K562 (cell line): ENCODE data around the gene DCAKD. TPM values are rescaled to one million over a fixed set of nuclear protein-coding genes. Genes with fewer than 3 reads are reported as not detected.

Experiments
- ATAC-seq: fragments of 200-7000 bp; cut with Tn5 transposase; 3 replicates; pipeline ENCODE4 v1.9.1; 2020; ENCODE audit warnings: moderate library complexity
- BruUV-seq: library from RNA; stranded (reverse); fragments of 400-500 nt; replicated peaks from 2 replicates; lab custom pipeline; 2021; lab: Mats Ljungman, UMichigan
- CTCF ChIA-PET: fragments of 300-600 bp; formaldehyde crosslinking; extraction: SDS; loops from one replicate; lab custom pipeline; 2021; ENCODE audit warnings: low intra/inter-chr PET ratio; lab: Yijun Ruan, JAX
- POLR2A ChIA-PET: fragments of 300-600, 350-650 bp; sonication (Branson Sonifier 250); formaldehyde crosslinking; extraction: SDS; loops from one replicate; lab custom pipeline; 2021; ENCODE audit warnings: antibody characterized with exemption, inconsistent platforms; lab: Yijun Ruan, JAX
- DNase-seq, 4 experiments: peaks; one replicate each; pipeline versions ENCODE4 v3.0.0 to v3.0.0-alpha.2; 2011 to 2018; ENCODE audit warnings: low spot score in 3 of 4, mixed read lengths in 3 of 4; ENCODE audit errors: extremely low read depth in 1 of 4
- FAIRE-seq: peaks from 2 replicates; lab custom pipeline; 2011; peaks lifted over from hg19 to GRCh38; lab: Jason Lieb, UNC
- H2AFZ ChIP-seq: 2 replicates; pipeline ENCODE4 v1.6.0; 2011; ENCODE audit warnings: low read depth, low read length, control low read depth, inconsistent platforms
- H3K27ac ChIP-seq: fragments of 200-600 bp; 3 replicates; pipeline ENCODE4 v1.8.0; 2011; ENCODE audit warnings: low read depth, mild to moderate bottlenecking, control low read depth, inconsistent platforms, low read length, moderate library complexity, mixed read lengths; ENCODE audit errors: extremely low read depth
- H3K27me3 ChIP-seq, 2 experiments: fragments of 300-600 bp in 1 of 2; 2 replicates in 1 of 2; 3 replicates in 1 of 2; pipeline versions ENCODE4 v1.6.0 to v1.8.0; 2011; ENCODE audit warnings: inconsistent platforms in 2 of 2, low read length in 2 of 2, mild to moderate bottlenecking in 1 of 2, mixed read lengths in 1 of 2, moderate library complexity in 1 of 2; ENCODE audit not compliant: control insufficient read depth in 2 of 2, insufficient read depth in 2 of 2
- H3K36me3 ChIP-seq: fragments of 300-600 bp; 3 replicates; pipeline ENCODE4 v1.8.0; 2011; ENCODE audit warnings: mild to moderate bottlenecking, low read length, inconsistent platforms; ENCODE audit not compliant: control insufficient read depth, insufficient read depth
- H3K4me1 ChIP-seq, 2 experiments: fragments of 200-600 bp in 1 of 2; replicated peaks in 1 of 2; 2 replicates in 1 of 2; 3 replicates in 1 of 2; pipeline versions ENCODE4 v1.5.1 to v1.8.0; 2011; ENCODE audit warnings: inconsistent platforms in 2 of 2, low read length in 2 of 2, mild to moderate bottlenecking in 1 of 2, mixed read lengths in 1 of 2, moderate library complexity in 1 of 2; ENCODE audit not compliant: control insufficient read depth in 2 of 2, insufficient read depth in 2 of 2
- H3K4me2 ChIP-seq: 2 replicates; pipeline ENCODE4 v1.6.1; 2011; ENCODE audit warnings: low read length, control low read depth, inconsistent platforms, mixed read lengths; ENCODE audit not compliant: insufficient read depth
- H3K4me3 ChIP-seq: fragments of 200-600 bp; sonication (generic), shearing (Covaris generic); 2 replicates; pipeline ENCODE4 v1.5.1; 2016; ENCODE audit warnings: control low read depth, inconsistent platforms
- H3K79me2 ChIP-seq: fragments of 200-600 bp; 3 replicates; pipeline ENCODE4 v1.8.0; 2011; ENCODE audit warnings: low read length, inconsistent platforms; ENCODE audit not compliant: control insufficient read depth, insufficient read depth
- H3K9ac ChIP-seq, 2 experiments: 2 replicates each; pipeline versions ENCODE4 v1.6.0 to v1.6.1; 2011; ENCODE audit warnings: low read depth in 2 of 2, low read length in 2 of 2, control low read depth in 1 of 2, inconsistent platforms in 1 of 2, mild to moderate bottlenecking in 1 of 2, mixed read lengths in 1 of 2; ENCODE audit not compliant: insufficient read depth in 1 of 2
- H3K9me1 ChIP-seq: one replicate; pipeline ENCODE4 v1.6.0; 2011; ENCODE audit warnings: inconsistent platforms, mild to moderate bottlenecking, low read length, moderate library complexity; ENCODE audit not compliant: control insufficient read depth, insufficient read depth
- H3K9me3 ChIP-seq: replicated peaks from 2 replicates; pipeline ENCODE4 v1.5.1; 2011; ENCODE audit warnings: low read depth, low read length, inconsistent platforms; ENCODE audit not compliant: control insufficient read depth, insufficient read depth
- H4K20me1 ChIP-seq: replicated peaks from 2 replicates; pipeline ENCODE4 v1.6.1; 2011; ENCODE audit warnings: low read length, inconsistent platforms, mixed read lengths; ENCODE audit not compliant: control insufficient read depth, insufficient read depth
- NCOR1 ChIP-seq: fragments of 450-650 bp; IDR thresholded peaks from 2 replicates; pipeline ENCODE4 v1.6.1; 2016; ENCODE audit warnings: mild to moderate bottlenecking, moderate library complexity
- ZNF695 ChIP-seq: fragments of 450-650 bp; formaldehyde crosslinking; IDR thresholded peaks from 2 replicates; pipeline ENCODE4 v1.4.0; 2020; ENCODE audit warnings: mild to moderate bottlenecking, moderate library complexity
- ZNF77 ChIP-seq: fragments of 250-450 bp; sonication (Bioruptor Pico); IDR thresholded peaks from 2 replicates; pipeline ENCODE4 v1.5.0; 2020
- WGBS: fragments of 100-300 bp; shearing (Covaris generic); methylation state at CpG from one replicate; pipeline ENCODE4 v1.1.6; 2016; ENCODE audit warnings: low coverage, mixed read lengths; ENCODE audit not compliant: insufficient coverage; ENCODE audit errors: missing lambda C conversion rate; 5-methylcytosine and 5-hydroxymethylcytosine counted together
- in situ Hi-C: fragments of 300-500 bp; cut with MboI; formaldehyde crosslinking; loops from 4 replicates; pipeline ENCODE4 v1.15.0; 2018; ENCODE audit warnings: inconsistent platforms, mixed read lengths
- intact Hi-C: fragments of 100-400 bp; cut with micrococcal nuclease; formaldehyde crosslinking; loops from 2 replicates; pipeline ENCODE4 v1.14.2; 2022
- polyA plus RNA-seq, 8 experiments: library from polyadenylated mRNA; depleted of rRNA in 4 of 8; stranded (reverse) in 5 of 8; unstranded in 3 of 8; fragments of >200 nt; fragmentation: Nextera tagmentation in 2 of 8; fragmentation: Illumina TruSeq in 1 of 8; extraction: Ambion mirVana in 2 of 8; extraction: Trizol in 1 of 8; gene quantifications; 2 replicates each; pipeline versions ENCODE4 v1.2.1 to v1.2.3, GENCODE V29; 2011 to 2014; ENCODE audit warnings: inconsistent platforms in 1 of 8, missing spikeins in 1 of 8
- total RNA-seq, 7 experiments: library from RNA; depleted of rRNA in 6 of 7; stranded (reverse); fragments of >200 nt in 6 of 7; fragmentation: Illumina TruSeq in 2 of 7; extraction: Trizol in 2 of 7; gene quantifications; 2 replicates each; pipeline versions ENCODE4 v1.2.1 to v1.2.3, GENCODE V29; 2011 to 2021; ENCODE audit warnings: low replicate concordance in 1 of 7
- TF ChIP-seq, protein P1 (sequence below): IDR thresholded peaks from 3 replicates; pipeline ENCODE4 v1.6.1; 2011; ENCODE audit warnings: borderline replicate concordance, mild to moderate bottlenecking; ENCODE audit not compliant: insufficient read length, insufficient read depth
- TF ChIP-seq, protein P2 (sequence below): fragments of 450-650 bp; IDR thresholded peaks from 2 replicates; pipeline ENCODE4 v1.6.1; 2016; ENCODE audit warnings: borderline replicate concordance

The DCAKD gene
- total and polyA plus RNA-seq, 9 of the 15 experiments (the other 6 are each of a cell fraction or from before 2014, with no cell fraction given), result 7.9 to 35.5 (median 21.4) TPM

DNA sequence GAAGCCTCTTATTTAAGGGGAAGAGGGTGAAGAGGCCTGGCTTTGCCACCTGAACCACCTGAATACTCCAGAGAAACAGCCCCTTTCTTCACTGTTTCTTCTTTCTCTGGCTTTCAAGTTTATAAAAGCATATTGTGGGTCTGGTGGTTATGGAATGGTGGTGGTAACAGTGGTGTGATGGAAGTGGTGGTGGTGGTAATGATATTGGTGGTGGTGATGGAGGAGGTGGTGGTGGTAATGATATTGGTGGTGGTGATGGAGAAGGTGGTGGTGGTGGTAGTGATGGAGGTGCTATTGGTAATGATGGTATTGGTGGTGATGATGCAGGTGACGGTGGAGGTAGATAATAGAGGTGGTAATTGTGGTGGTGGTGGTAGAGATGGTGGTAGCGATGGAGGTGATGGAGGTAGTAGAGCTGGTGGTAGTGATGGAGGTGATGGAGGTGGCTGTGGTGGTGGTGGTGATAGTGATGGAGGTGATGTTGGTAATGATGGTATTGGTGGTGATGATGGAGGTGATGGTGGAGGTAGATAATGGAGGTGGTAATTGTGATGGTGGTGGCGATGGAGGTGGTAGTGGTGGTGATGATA lies 69.2 kb downstream of the DCAKD start:
- Histone ChIP-seq H3K36me3 (no peaks in the 10 kb centered on the region), H3K4me1 (peaks cover 3 to 8% of the 10 kb centered on the region in 2 experiments; a peak in 4 of 5 replicates), H3K9me3 (no peaks in the 10 kb centered on the region), H3K9ac (no peak overlapping the region), H3K4me3 (no peak overlapping the region), H2AFZ (no peak overlapping the region), H3K9me1 (no peaks in the 10 kb centered on the region), H3K4me2 (no peak overlapping the region), H3K79me2 (no peaks in the 10 kb centered on the region), H3K27me3 (peaks cover 23 to 61% of the 10 kb centered on the region in 2 experiments), H3K27ac (no peak overlapping the region), H4K20me1 (peaks cover 8% of the 10 kb centered on the region; the same call in 1 of the 2 replicates)
- ChIA-PET POLR2A (no interaction called here), CTCF (no interaction called here)
- DNase-seq (no peak), ATAC-seq (no peak)
- intact Hi-C loops, result no loop called here
- BruUV-seq, result no TSS peak
- TF ChIP-seq ZNF695 (CRISPR knock-in tag) (no peak), ZNF77 (CRISPR knock-in tag) (no peak), NCOR1 (no peak)
- TF ChIP-seq, protein P1, sequence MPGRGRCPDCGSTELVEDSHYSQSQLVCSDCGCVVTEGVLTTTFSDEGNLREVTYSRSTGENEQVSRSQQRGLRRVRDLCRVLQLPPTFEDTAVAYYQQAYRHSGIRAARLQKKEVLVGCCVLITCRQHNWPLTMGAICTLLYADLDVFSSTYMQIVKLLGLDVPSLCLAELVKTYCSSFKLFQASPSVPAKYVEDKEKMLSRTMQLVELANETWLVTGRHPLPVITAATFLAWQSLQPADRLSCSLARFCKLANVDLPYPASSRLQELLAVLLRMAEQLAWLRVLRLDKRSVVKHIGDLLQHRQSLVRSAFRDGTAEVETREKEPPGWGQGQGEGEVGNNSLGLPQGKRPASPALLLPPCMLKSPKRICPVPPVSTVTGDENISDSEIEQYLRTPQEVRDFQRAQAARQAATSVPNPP, result no peak
- TF ChIP-seq, protein P2, sequence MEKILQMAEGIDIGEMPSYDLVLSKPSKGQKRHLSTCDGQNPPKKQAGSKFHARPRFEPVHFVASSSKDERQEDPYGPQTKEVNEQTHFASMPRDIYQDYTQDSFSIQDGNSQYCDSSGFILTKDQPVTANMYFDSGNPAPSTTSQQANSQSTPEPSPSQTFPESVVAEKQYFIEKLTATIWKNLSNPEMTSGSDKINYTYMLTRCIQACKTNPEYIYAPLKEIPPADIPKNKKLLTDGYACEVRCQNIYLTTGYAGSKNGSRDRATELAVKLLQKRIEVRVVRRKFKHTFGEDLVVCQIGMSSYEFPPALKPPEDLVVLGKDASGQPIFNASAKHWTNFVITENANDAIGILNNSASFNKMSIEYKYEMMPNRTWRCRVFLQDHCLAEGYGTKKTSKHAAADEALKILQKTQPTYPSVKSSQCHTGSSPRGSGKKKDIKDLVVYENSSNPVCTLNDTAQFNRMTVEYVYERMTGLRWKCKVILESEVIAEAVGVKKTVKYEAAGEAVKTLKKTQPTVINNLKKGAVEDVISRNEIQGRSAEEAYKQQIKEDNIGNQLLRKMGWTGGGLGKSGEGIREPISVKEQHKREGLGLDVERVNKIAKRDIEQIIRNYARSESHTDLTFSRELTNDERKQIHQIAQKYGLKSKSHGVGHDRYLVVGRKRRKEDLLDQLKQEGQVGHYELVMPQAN, result 0 out of 2 replicates have a peak, but pooled peaks have one; percentile 18
- TF ChIP-seq, all 486 proteins: peak for 1
- WGBS, result 5% methylated on average over 3 of the region's 3 CpGs
- FAIRE-seq, result no peak
- in situ Hi-C loops, result no loop called here
